Gastroesophageal sphincter (tissue), 4 donors: ENCODE data around the gene IL13RA1. TPM values are rescaled to one million over a fixed set of nuclear protein-coding genes. Genes with fewer than 3 reads are reported as not detected.
A peak's percentile ranks its signal among the peaks of the same experiment; 100 is the strongest.

Experiments
- ATAC-seq: fragments of 150-250 bp; one replicate; pipeline ENCODE4 v1.9.1; 2016; ENCODE audit warnings: mild to moderate bottlenecking, moderate library complexity
- H3K27ac ChIP-seq, 4 donors: fragments of 200-600 bp; sonication (generic) in 3 of 4; 1 replicate in 3 of 4; 2 replicates in 1 of 4; pipeline ENCODE4 v1.5.1; 2016 to 2019
- H3K27me3 ChIP-seq: fragments of 200-600 bp; sonication (generic); one replicate; pipeline ENCODE4 v1.5.1; 2019
- H3K36me3 ChIP-seq, 2 donors: fragments of 200-600 bp; sonication (generic); one replicate each; pipeline ENCODE4 v1.5.1; 2019; ENCODE audit warnings: control low read depth in 1 of 2
- H3K4me1 ChIP-seq, 3 donors: fragments of 200-600 bp; sonication (generic); 1 replicate in 2 of 3; 2 replicates in 1 of 3; pipeline ENCODE4 v1.5.1; 2016 to 2019; ENCODE audit warnings: control low read depth in 2 of 3
- H3K4me3 ChIP-seq, 2 donors: fragments of 200-600 bp; sonication (generic); one replicate each; pipeline ENCODE4 v1.5.1; 2019; ENCODE audit warnings: mild to moderate bottlenecking in 1 of 2, moderate library complexity in 1 of 2
- H3K9me3 ChIP-seq, 3 donors: fragments of 200-600 bp; sonication (generic); one replicate each; pipeline ENCODE4 v1.5.1; 2017 to 2019; ENCODE audit warnings: control low read depth in 2 of 3
- CTCF ChIP-seq, 4 experiments: fragments of 200-600 bp in 2 of 4; fragments of 450-650 bp in 2 of 4; sonication (generic) in 1 of 4; IDR thresholded peaks; one replicate each; pipeline ENCODE4 v1.5.1; 2017 to 2019; ENCODE audit warnings: antibody characterized with exemption in 4 of 4, mild to moderate bottlenecking in 2 of 4, moderate library complexity in 2 of 4
- EP300 ChIP-seq: sonication (generic); formaldehyde crosslinking; IDR thresholded peaks from one replicate; pipeline ENCODE4 v1.6.1; 2017; ENCODE audit warnings: antibody characterized with exemption, mild to moderate bottlenecking
- POLR2A ChIP-seq, 2 donors: fragments of 450-650 bp; IDR thresholded peaks; one replicate each; pipeline ENCODE4 v1.6.1; 2017; ENCODE audit warnings: antibody characterized with exemption in 2 of 2, mild to moderate bottlenecking in 2 of 2, moderate library complexity in 1 of 2
- POLR2AphosphoS5 ChIP-seq: sonication (generic); formaldehyde crosslinking; IDR thresholded peaks from one replicate; pipeline ENCODE4 v1.6.1; 2017; ENCODE audit warnings: antibody characterized with exemption
- WGBS, 2 donors: methylation state at CpG; one replicate each; pipeline ENCODE4 v1.1.5; 2018; ENCODE audit warnings: low coverage in 1 of 2; 5-methylcytosine and 5-hydroxymethylcytosine counted together
- total RNA-seq, 4 donors: library from RNA; depleted of rRNA; stranded (reverse); fragments of >200 nt; gene quantifications; one replicate each; pipeline ENCODE4 v1.1.0, GENCODE V29; 2016

Gene IL13RA1
- total RNA-seq: 100 to 1,000 TPM in 2 of 4 donors, 10 to 100 TPM in 2; 63.7 to 121 (median 105) TPM

- peak within 1 kb of the TSS; percentile 92 to 95 (median 95) for H3K27ac ChIP-seq
- TF ChIP-seq EP300 (no peak), POLR2A (IDR thresholded peaks at IDR 0.05) (peak; percentile 87 to 88), POLR2AphosphoS5 (peak; percentile 76), CTCF (IDR thresholded peaks at IDR 0.05) (peak in 1 of 4 experiments; percentile 4)
- 32% methylated on average over 3 of the region's 56 CpGs; no CpG with 5 or more reads in 1 of the 2 donors for WGBS, 2 donors
- H3K9me3 ChIP-seq: no peaks in the 10 kb centered on the region
- no peaks in the 10 kb centered on the region for H3K36me3 ChIP-seq
- no peaks in the 10 kb centered on the region for H3K27me3 ChIP-seq
- H3K4me3 ChIP-seq: peak within 1 kb of the TSS; percentile 65 to 82
- ATAC-seq: peak; percentile 94
- H3K4me1 ChIP-seq: peaks cover 0 to 61% (median 0%) of the 10 kb centered on the region in 3 donors
These were observed at the start of gene IL13RA1 for GRCh38 chrX:118726887-118727685. IL13RA1 (plus strand) TSS chrX:118727606; CDS start chrX:118727639, 33 bp downstream.

GRCh38 chrX:118679290-118679689, 48.1 kb upstream of the IL13RA1 start:
- H3K27me3 ChIP-seq: no peaks in the 10 kb centered on the region
- no peaks in the 10 kb centered on the region for H3K9me3 ChIP-seq
- ATAC-seq: no peak
- no peak overlapping the region for H3K27ac ChIP-seq
- H3K4me1 ChIP-seq: no peaks in the 10 kb centered on the region
- peaks cover 0 to 57% of the 10 kb centered on the region in 2 donors for H3K36me3 ChIP-seq
- no peak overlapping the region for H3K4me3 ChIP-seq
- 100% methylated on average over 1 of the region's 1 CpG; no CpG with 5 or more reads in 1 of the 2 donors for WGBS, 2 donors
- no peak for TF ChIP-seq POLR2AphosphoS5
- no peak for TF ChIP-seq CTCF (IDR thresholded peaks at IDR 0.05)
- TF ChIP-seq POLR2A (IDR thresholded peaks at IDR 0.05): no peak
- TF ChIP-seq EP300: no peak

GRCh38 chrX:118682258-118683014, 45.0 kb upstream of the IL13RA1 start:
- WGBS, 2 donors: 40% methylated on average over 2 of the region's 2 CpGs
- Histone ChIP-seq H3K4me1 (no peaks in the 10 kb centered on the region), H3K36me3 (peaks cover 0 to 43% of the 10 kb centered on the region in 2 donors), H3K9me3 (no peaks in the 10 kb centered on the region), H3K27me3 (no peaks in the 10 kb centered on the region), H3K4me3 (no peak overlapping the region), H3K27ac (no peak overlapping the region)
- TF ChIP-seq POLR2AphosphoS5 (no peak), EP300 (no peak), CTCF (IDR thresholded peaks at IDR 0.05) (no peak), POLR2A (IDR thresholded peaks at IDR 0.05) (no peak)
- ATAC-seq: no peak

GRCh38 chrX:118685393-118685792, 42.0 kb upstream of the IL13RA1 start:
- WGBS, 2 donors: 14 to 46% methylated on average over 2 to 3 of the region's 3 CpGs
- Histone ChIP-seq H3K9me3 (no peaks in the 10 kb centered on the region), H3K4me1 (no peaks in the 10 kb centered on the region), H3K27ac (no peak overlapping the region), H3K36me3 (peaks cover 0 to 21% of the 10 kb centered on the region in 2 donors), H3K4me3 (no peak overlapping the region), H3K27me3 (no peaks in the 10 kb centered on the region)
- TF ChIP-seq EP300 (no peak), CTCF (IDR thresholded peaks at IDR 0.05) (no peak), POLR2A (IDR thresholded peaks at IDR 0.05) (no peak), POLR2AphosphoS5 (no peak)
- no peak for ATAC-seq
